Measurements from ENCODE around the gene SPRTN. TPM values are rescaled to one million over a fixed set of nuclear protein-coding genes. Genes with fewer than 3 reads are reported as not detected.

SPRTN gene
- total RNA-seq, 6 experiments from 2014 or later = 3.3 to 6.4 (median 4.8) TPM

DNA sequence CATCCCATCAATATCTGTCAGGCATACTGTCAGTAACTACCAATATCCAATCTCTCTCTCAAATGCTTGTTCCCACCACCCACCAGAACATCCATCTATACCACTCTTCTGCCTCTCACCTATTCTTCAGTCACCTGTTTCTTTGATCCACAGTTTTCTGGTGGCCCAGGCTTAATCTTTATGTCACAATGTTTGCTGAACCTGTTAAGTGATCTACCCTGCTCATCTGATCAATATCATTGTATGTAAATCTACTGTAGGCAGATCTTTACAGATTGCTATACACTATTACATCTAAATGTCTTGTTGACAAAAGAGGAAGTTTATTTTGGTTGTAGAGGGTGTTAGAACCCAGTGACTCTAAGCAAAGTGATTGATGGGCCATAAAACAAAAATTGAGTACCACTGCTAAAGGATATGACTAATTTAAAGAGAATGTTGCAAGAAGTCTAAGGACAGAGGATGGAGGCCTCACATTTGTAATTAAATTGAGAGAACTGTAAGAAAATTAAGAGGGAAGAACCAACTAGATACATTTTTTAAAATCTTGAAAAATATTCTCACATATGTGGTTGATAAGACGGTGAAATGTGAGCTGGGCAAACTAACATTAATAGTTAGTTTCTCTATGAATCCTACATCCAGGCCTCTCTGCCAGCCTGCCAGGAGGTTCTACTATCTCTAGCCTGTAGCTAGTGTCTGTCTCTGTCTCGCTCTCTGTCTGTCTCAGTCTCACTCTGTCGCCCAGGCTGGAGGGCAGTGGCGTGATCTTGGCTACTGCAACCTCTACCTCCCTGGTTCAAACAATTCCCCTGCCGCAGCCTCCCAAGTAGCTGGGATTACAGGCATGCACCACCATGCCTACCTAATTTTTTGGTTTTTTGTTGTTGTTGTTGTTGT, 49.9 kb downstream of the SPRTN start:
- Histone ChIP-seq H3K36me3 (no peaks in the 10 kb centered on the region), H3K4me3 (no peak overlapping the region), H3K27me3 (no peaks in the 10 kb centered on the region), H3K27ac (no peak overlapping the region), H3K4me1 (peaks cover 0 to 48% (median 18%) of the 10 kb centered on the region in 4 donors), H3K9me3 (no peaks in the 10 kb centered on the region)
- intact Hi-C loops (cut with DNase I) = no loop called here
- 95% methylated on average over 2 of the region's 5 CpGs for WGBS (ENCODE audit: insufficient coverage, low coverage, low lambda C conversion rate, missing lambda C conversion rate)
- no peak for ATAC-seq
- TF ChIP-seq, protein P1, sequence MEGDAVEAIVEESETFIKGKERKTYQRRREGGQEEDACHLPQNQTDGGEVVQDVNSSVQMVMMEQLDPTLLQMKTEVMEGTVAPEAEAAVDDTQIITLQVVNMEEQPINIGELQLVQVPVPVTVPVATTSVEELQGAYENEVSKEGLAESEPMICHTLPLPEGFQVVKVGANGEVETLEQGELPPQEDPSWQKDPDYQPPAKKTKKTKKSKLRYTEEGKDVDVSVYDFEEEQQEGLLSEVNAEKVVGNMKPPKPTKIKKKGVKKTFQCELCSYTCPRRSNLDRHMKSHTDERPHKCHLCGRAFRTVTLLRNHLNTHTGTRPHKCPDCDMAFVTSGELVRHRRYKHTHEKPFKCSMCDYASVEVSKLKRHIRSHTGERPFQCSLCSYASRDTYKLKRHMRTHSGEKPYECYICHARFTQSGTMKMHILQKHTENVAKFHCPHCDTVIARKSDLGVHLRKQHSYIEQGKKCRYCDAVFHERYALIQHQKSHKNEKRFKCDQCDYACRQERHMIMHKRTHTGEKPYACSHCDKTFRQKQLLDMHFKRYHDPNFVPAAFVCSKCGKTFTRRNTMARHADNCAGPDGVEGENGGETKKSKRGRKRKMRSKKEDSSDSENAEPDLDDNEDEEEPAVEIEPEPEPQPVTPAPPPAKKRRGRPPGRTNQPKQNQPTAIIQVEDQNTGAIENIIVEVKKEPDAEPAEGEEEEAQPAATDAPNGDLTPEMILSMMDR (IDR thresholded peaks at IDR 0.05) = no peak
- no peak for TF ChIP-seq POLR2A (IDR thresholded peaks at IDR 0.05)
- no peak for DNase-seq

GRCh38 chr1:231390071-231390470, 52.0 kb downstream of the SPRTN start:
- ATAC-seq (no peak), DNase-seq (no peak)
- TF ChIP-seq, protein P1 (IDR thresholded peaks at IDR 0.05) = no peak
- TF ChIP-seq POLR2A (IDR thresholded peaks at IDR 0.05) = no peak
- no peaks in the 10 kb centered on the region for H3K27me3 ChIP-seq
- no peaks in the 10 kb centered on the region for H3K9me3 ChIP-seq
- WGBS (ENCODE audit: insufficient coverage, low coverage, low lambda C conversion rate, missing lambda C conversion rate) = 86% methylated on average over 2 of the region's 2 CpGs
- intact Hi-C loops (cut with DNase I) = no loop called here
- no peak overlapping the region for H3K27ac ChIP-seq
- H3K36me3 ChIP-seq = no peaks in the 10 kb centered on the region
- H3K4me1 ChIP-seq = peaks cover 0 to 47% (median 21%) of the 10 kb centered on the region in 4 donors
- no peak overlapping the region for H3K4me3 ChIP-seq

DNA sequence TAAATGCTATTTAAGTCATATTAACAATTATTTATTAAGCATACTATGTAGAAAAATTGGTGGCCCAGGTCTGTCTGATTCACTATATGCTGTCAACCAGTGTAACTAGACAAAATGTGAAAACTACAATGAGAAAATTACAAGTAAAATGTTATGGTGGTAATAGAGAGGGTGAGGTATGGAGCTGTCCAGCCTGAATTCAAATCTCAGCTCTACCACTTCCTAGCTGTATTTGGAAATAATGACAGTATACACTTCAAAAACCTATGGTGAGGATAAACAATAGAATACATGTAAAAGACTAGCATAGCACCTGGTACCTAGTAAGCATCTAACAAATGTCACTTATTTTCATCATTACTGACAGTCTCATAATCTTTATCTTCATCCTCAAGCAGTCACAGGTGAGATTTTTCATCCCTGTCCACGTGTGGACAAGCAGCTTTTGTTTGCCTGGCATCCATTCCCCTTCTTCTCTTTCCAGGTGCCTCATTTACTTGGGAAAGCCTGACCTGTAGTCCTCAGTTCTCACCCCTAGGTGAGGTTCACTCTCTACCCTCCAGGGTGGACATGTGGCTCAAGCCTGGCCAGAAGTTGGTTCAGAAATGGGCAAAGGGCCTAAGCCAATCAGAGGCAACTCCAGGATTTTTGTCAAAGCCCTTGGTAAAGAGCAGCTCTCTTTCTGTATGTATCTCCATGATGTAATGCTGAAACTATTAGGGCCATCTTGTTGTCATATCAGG, 54.5 kb downstream of the SPRTN start:
- Histone ChIP-seq H3K27me3 (no peaks in the 10 kb centered on the region), H3K27ac (peak overlapping the region in 2 of 3 donors; percentile 56 to 94), H3K4me3 (no peak overlapping the region), H3K36me3 (no peaks in the 10 kb centered on the region), H3K4me1 (peaks cover 0 to 38% (median 20%) of the 10 kb centered on the region in 4 donors), H3K9me3 (no peaks in the 10 kb centered on the region)
- ATAC-seq (peak; percentile 32 to 75 (median 60)), DNase-seq (no peak)
- intact Hi-C loops (cut with DNase I) = no loop called here
- TF ChIP-seq POLR2A (IDR thresholded peaks at IDR 0.05) = no peak
- TF ChIP-seq, protein P1 (IDR thresholded peaks at IDR 0.05) = peak in 2 of 4 donors; percentile 19 to 26
- WGBS (ENCODE audit: insufficient coverage, low coverage, low lambda C conversion rate, missing lambda C conversion rate) = 23% methylated on average over 1 of the region's 1 CpG

GRCh38 chr1:231393668-231394067, 55.6 kb downstream of the SPRTN start:
- intact Hi-C loops (cut with DNase I) = no loop called here
- H3K36me3 ChIP-seq = no peaks in the 10 kb centered on the region
- peaks cover 0 to 42% (median 23%) of the 10 kb centered on the region in 4 donors for H3K4me1 ChIP-seq
- H3K9me3 ChIP-seq = no peaks in the 10 kb centered on the region
- H3K27me3 ChIP-seq = no peaks in the 10 kb centered on the region
- no peak overlapping the region for H3K4me3 ChIP-seq
- peak; percentile 43 for TF ChIP-seq POLR2A (IDR thresholded peaks at IDR 0.05)
- TF ChIP-seq, protein P1 (IDR thresholded peaks at IDR 0.05) = peak in 1 of 4 donors; percentile 24
- DNase-seq (no peak), ATAC-seq (peak; percentile 67 to 90 (median 84))
- peak overlapping the region; percentile 65 to 94 (median 72) for H3K27ac ChIP-seq

Data from right lobe of liver (tissue), 6 donors.